H1 (cell line): ENCODE data around the gene SAMD15.

Source experiments
- CTCF ChIP-seq, 3 experiments: IDR thresholded peaks; 1 replicate in 2 of 3; 2 replicates in 1 of 3; pipeline versions ENCODE4 v1.5.1 to v1.6.1; 2011; ENCODE audit warnings: low read length in 3 of 3, mild to moderate bottlenecking in 3 of 3, inconsistent platforms in 2 of 3, low read depth in 1 of 3, moderate library complexity in 1 of 3; ENCODE audit not compliant: insufficient read depth in 1 of 3; ENCODE audit errors: control extremely low read depth in 1 of 3
- EP300 ChIP-seq, 2 experiments: IDR thresholded peaks; 1 replicate in 1 of 2; 2 replicates in 1 of 2; pipeline ENCODE4 v1.6.1; 2011 to 2012; ENCODE audit warnings: low read depth in 2 of 2, low read length in 2 of 2, mild to moderate bottlenecking in 2 of 2, borderline replicate concordance in 1 of 2, inconsistent platforms in 1 of 2, moderate library complexity in 1 of 2
- GABPA ChIP-seq: IDR thresholded peaks from 2 replicates; pipeline ENCODE4 v1.6.1; 2011; ENCODE audit warnings: mild to moderate bottlenecking, low read length, moderate library complexity, borderline replicate concordance; ENCODE audit not compliant: insufficient read depth
- MAX ChIP-seq: IDR thresholded peaks from 2 replicates; pipeline ENCODE4 v1.6.1; 2012; ENCODE audit warnings: inconsistent platforms
- NRF1 ChIP-seq: IDR thresholded peaks from 2 replicates; pipeline ENCODE4 v1.6.1; 2011; ENCODE audit warnings: mild to moderate bottlenecking, low read depth, low read length, improper control_type of control experiment
- POLR2A ChIP-seq, 2 experiments: IDR thresholded peaks; 1 replicate in 1 of 2; 2 replicates in 1 of 2; pipeline ENCODE4 v1.6.1; 2011; ENCODE audit warnings: low read depth in 2 of 2, low read length in 2 of 2, mild to moderate bottlenecking in 2 of 2; ENCODE audit errors: control extremely low read depth in 1 of 2
- POLR2AphosphoS5 ChIP-seq: IDR thresholded peaks from 2 replicates; pipeline ENCODE4 v1.6.1; 2011; ENCODE audit warnings: low read depth, low read length
- RFX5 ChIP-seq: IDR thresholded peaks from 2 replicates; pipeline ENCODE4 v1.6.1; 2011; ENCODE audit warnings: low read depth, low read length, improper control_type of control experiment, borderline replicate concordance
- SAP30 ChIP-seq: fragments of 300-600 bp; sonication (generic); IDR thresholded peaks from 2 replicates; pipeline ENCODE4 v1.7.1; 2012; ENCODE audit warnings: low read length, moderate library complexity, mild to moderate bottlenecking, inconsistent platforms; ENCODE audit not compliant: insufficient read depth, insufficient replicate concordance
- SP1 ChIP-seq: IDR thresholded peaks from 2 replicates; pipeline ENCODE4 v1.6.1; 2011; ENCODE audit warnings: low read depth, low read length
- USF2 ChIP-seq: IDR thresholded peaks from 2 replicates; pipeline ENCODE4 v1.6.1; 2011; ENCODE audit warnings: low read length, improper control_type of control experiment

- TF ChIP-seq CTCF (IDR thresholded peaks at IDR 0.05; ENCODE audit: control extremely low read depth in 1 of 3, insufficient read depth in 1 of 3, low read depth in 1 of 3, low read length in 3 of 3) (no peak), MAX (no peak), SAP30 (no peak), NRF1 (no peak), POLR2AphosphoS5 (no peak), EP300 (IDR thresholded peaks at IDR 0.05; ENCODE audit: borderline replicate concordance in 1 of 2, low read depth in 2 of 2, low read length in 2 of 2) (no peak), USF2 (no peak), POLR2A (IDR thresholded peaks at IDR 0.05; ENCODE audit: control extremely low read depth in 1 of 2, low read depth in 2 of 2, low read length in 2 of 2) (no peak), RFX5 (no peak), SP1 (no peak), GABPA (no peak)
These were observed 29.5 kb downstream of the SAMD15 start for GRCh38 chr14:77406718-77407117.
